ENCODE results near the gene GSTA4. TPM values are rescaled to one million over a fixed set of nuclear protein-coding genes. Genes with fewer than 3 reads are reported as not detected.
"Not testable (repeated sequence)": the region's sequence is repeated elsewhere in the genome, so short reads cannot be mapped to it uniquely, and the experiment has no call there.

GSTA4 gene
- 24.1 TPM for total RNA-seq

- ATAC-seq (peak; percentile 99), DNase-seq (ENCODE audit: low spot score) (peak; percentile 97)
- intact Hi-C loops (cut with DNase I): not testable (repeated sequence)
These were observed at the start of gene GSTA4 for GRCh38 chr6:52995089-52995912. Gene GSTA4 (minus strand): TSS chr6:52995284. CDS start chr6:52994243, 1,041 bp downstream.

- no peak for ATAC-seq
- intact Hi-C loops (cut with DNase I): no loop called here
- no peak for DNase-seq (ENCODE audit: low spot score)
These were observed 49.5 kb upstream of the GSTA4 start for GRCh38 chr6:53044572-53044971.

GRCh38 chr6:53044071-53044470 is 49.0 kb upstream of the GSTA4 start:
- ATAC-seq: peak; percentile 54
- intact Hi-C loops (cut with DNase I): no loop called here
- DNase-seq (ENCODE audit: low spot score): no peak

GRCh38 chr6:53043581-53043980 is 48.5 kb upstream of the GSTA4 start:
- no peak for ATAC-seq
- intact Hi-C loops (cut with DNase I): no loop called here

GRCh38 chr6:53042112-53042511 is 47.0 kb upstream of the GSTA4 start:
- intact Hi-C loops (cut with DNase I): no loop called here
- peak; percentile 73 for ATAC-seq
- no peak for DNase-seq (ENCODE audit: low spot score)

More at GRCh38 chr6:53043581-53043980, 48.5 kb upstream of the GSTA4 start:
- no peak for DNase-seq (ENCODE audit: low spot score)

GRCh38 chr6:53041356-53041755 is 46.3 kb upstream of the GSTA4 start:
- DNase-seq (ENCODE audit: low spot score) (no peak), ATAC-seq (no peak)
- intact Hi-C loops (cut with DNase I): no loop called here

GRCh38 chr6:53038596-53038995 is 43.5 kb upstream of the GSTA4 start:
- intact Hi-C loops (cut with DNase I): no loop called here
- no peak for ATAC-seq
- no peak for DNase-seq (ENCODE audit: low spot score)

GRCh38 chr6:53038141-53038540 is 43.1 kb upstream of the GSTA4 start:
- intact Hi-C loops (cut with DNase I): no loop called here
- no peak for ATAC-seq
- DNase-seq (ENCODE audit: low spot score): no peak

GRCh38 chr6:53035549-53036213 is 40.6 kb upstream of the GSTA4 start:
- intact Hi-C loops (cut with DNase I): no loop called here
- ATAC-seq: no peak
- no peak for DNase-seq (ENCODE audit: low spot score)

- intact Hi-C loops (cut with DNase I): no loop called here
- DNase-seq (ENCODE audit: low spot score): no peak
- ATAC-seq: peak; percentile 92
These were observed 38.7 kb upstream of the GSTA4 start for GRCh38 chr6:53033764-53034163.

- no peak for DNase-seq (ENCODE audit: low spot score)
- ATAC-seq: peak; percentile 44
- intact Hi-C loops (cut with DNase I): no loop called here
These were observed 37.8 kb upstream of the GSTA4 start for GRCh38 chr6:53032849-53033248.

GRCh38 chr6:53031281-53031680 is 36.2 kb upstream of the GSTA4 start:
- intact Hi-C loops (cut with DNase I): no loop called here
- DNase-seq (ENCODE audit: low spot score) (no peak), ATAC-seq (no peak)

GRCh38 chr6:53029761-53030160 is 34.7 kb upstream of the GSTA4 start:
- intact Hi-C loops (cut with DNase I): no loop called here
- DNase-seq (ENCODE audit: low spot score) (no peak), ATAC-seq (no peak)

GRCh38 chr6:53029257-53029656 is 34.2 kb upstream of the GSTA4 start:
- DNase-seq (ENCODE audit: low spot score): no peak
- no peak for ATAC-seq
- intact Hi-C loops (cut with DNase I): no loop called here

GRCh38 chr6:53028467-53028866 is 33.4 kb upstream of the GSTA4 start:
- intact Hi-C loops (cut with DNase I): no loop called here
- ATAC-seq: no peak
- DNase-seq (ENCODE audit: low spot score): no peak

GRCh38 chr6:53027131-53027718 is 32.1 kb upstream of the GSTA4 start:
- DNase-seq (ENCODE audit: low spot score) (no peak), ATAC-seq (no peak)
- intact Hi-C loops (cut with DNase I): no loop called here

- intact Hi-C loops (cut with DNase I): no loop called here
- no peak for DNase-seq (ENCODE audit: low spot score)
These were observed 31.4 kb upstream of the GSTA4 start for GRCh38 chr6:53026526-53026925.

GRCh38 chr6:53023323-53023722 is 28.2 kb upstream of the GSTA4 start:
- ATAC-seq: no peak
- DNase-seq (ENCODE audit: low spot score): no peak
- intact Hi-C loops (cut with DNase I): no loop called here

More at GRCh38 chr6:53026526-53026925, 31.4 kb upstream of the GSTA4 start:
- ATAC-seq: no peak

- ATAC-seq: no peak
- intact Hi-C loops (cut with DNase I): no loop called here
- no peak for DNase-seq (ENCODE audit: low spot score)
These were observed 25.1 kb upstream of the GSTA4 start for GRCh38 chr6:53020005-53020744.
